BE2C (cell line): Measurements from ENCODE around the gene IGF2.

Experiments
- DNase-seq: peaks from one replicate; pipeline ENCODE4 v3.0.0-alpha.2; 2020
- H3K27me3 ChIP-seq: fragments of 250-450 bp; sonication (Bioruptor Pico); 2 replicates; pipeline ENCODE4 v1.5.1; 2020; ENCODE audit warnings: mild to moderate bottlenecking
- H3K36me3 ChIP-seq: fragments of 250-450 bp; sonication (Bioruptor Pico); 2 replicates; pipeline ENCODE4 v1.5.1; 2020; ENCODE audit warnings: mild to moderate bottlenecking
- H3K4me1 ChIP-seq: fragments of 250-450 bp; sonication (Bioruptor Pico); 2 replicates; pipeline ENCODE4 v1.5.1; 2020
- H3K4me3 ChIP-seq: 2 replicates; pipeline ENCODE4 v1.5.1; 2011; ENCODE audit warnings: low read depth, low read length
- H3K9me3 ChIP-seq: fragments of 250-450 bp; sonication (Bioruptor Pico); 2 replicates; pipeline ENCODE4 v1.5.1; 2020
- TF ChIP-seq, protein P1 (sequence below): IDR thresholded peaks from 2 replicates; pipeline ENCODE4 v1.5.1; 2012; ENCODE audit warnings: mild to moderate bottlenecking, low read depth, low read length

Gene IGF2

GRCh38 chr11:2172676-2173075 is 33.5 kb upstream of the IGF2 start:
- Histone ChIP-seq H3K4me3 (no peak overlapping the region), H3K9me3 (no peaks in the 10 kb centered on the region), H3K36me3 (no peaks in the 10 kb centered on the region), H3K4me1 (peaks cover 26% of the 10 kb centered on the region), H3K27me3 (no peaks in the 10 kb centered on the region)
- no peak for DNase-seq
- TF ChIP-seq, protein P1, sequence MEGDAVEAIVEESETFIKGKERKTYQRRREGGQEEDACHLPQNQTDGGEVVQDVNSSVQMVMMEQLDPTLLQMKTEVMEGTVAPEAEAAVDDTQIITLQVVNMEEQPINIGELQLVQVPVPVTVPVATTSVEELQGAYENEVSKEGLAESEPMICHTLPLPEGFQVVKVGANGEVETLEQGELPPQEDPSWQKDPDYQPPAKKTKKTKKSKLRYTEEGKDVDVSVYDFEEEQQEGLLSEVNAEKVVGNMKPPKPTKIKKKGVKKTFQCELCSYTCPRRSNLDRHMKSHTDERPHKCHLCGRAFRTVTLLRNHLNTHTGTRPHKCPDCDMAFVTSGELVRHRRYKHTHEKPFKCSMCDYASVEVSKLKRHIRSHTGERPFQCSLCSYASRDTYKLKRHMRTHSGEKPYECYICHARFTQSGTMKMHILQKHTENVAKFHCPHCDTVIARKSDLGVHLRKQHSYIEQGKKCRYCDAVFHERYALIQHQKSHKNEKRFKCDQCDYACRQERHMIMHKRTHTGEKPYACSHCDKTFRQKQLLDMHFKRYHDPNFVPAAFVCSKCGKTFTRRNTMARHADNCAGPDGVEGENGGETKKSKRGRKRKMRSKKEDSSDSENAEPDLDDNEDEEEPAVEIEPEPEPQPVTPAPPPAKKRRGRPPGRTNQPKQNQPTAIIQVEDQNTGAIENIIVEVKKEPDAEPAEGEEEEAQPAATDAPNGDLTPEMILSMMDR = no peak

- no peak for DNase-seq
- TF ChIP-seq, protein P1 = no peak
These were observed 32.4 kb upstream of the IGF2 start, which contains the start of gene TH for GRCh38 chr11:2171591-2172003. TSS of gene TH (minus strand) at chr11:2171815. CDS start at chr11:2171786, 29 bp downstream.

GRCh38 chr11:2169626-2170570 is 30.7 kb upstream of the IGF2 start:
- Histone ChIP-seq H3K4me3 (peak overlapping the region; percentile 26), H3K27me3 (no peaks in the 10 kb centered on the region), H3K4me1 (peaks cover 31% of the 10 kb centered on the region), H3K9me3 (no peaks in the 10 kb centered on the region), H3K36me3 (no peaks in the 10 kb centered on the region)
- DNase-seq = no peak
- TF ChIP-seq, protein P1 = no peak

More at GRCh38 chr11:2171591-2172003, 32.4 kb upstream of the IGF2 start, which contains the start of gene TH:
- H3K36me3 ChIP-seq = no peaks in the 10 kb centered on the region
- no peaks in the 10 kb centered on the region for H3K27me3 ChIP-seq
- no peaks in the 10 kb centered on the region for H3K9me3 ChIP-seq
- H3K4me1 ChIP-seq = peaks cover 32% of the 10 kb centered on the region
- H3K4me3 ChIP-seq = peak within 1 kb of the TSS; percentile 25

- TF ChIP-seq, protein P1 = no peak
- Histone ChIP-seq H3K4me3 (peak overlapping the region; percentile 16), H3K27me3 (no peaks in the 10 kb centered on the region), H3K9me3 (no peaks in the 10 kb centered on the region), H3K36me3 (no peaks in the 10 kb centered on the region), H3K4me1 (peaks cover 31% of the 10 kb centered on the region)
- peak; percentile 62 for DNase-seq
These were observed 29.8 kb upstream of the IGF2 start for GRCh38 chr11:2169005-2169378.

DNA sequence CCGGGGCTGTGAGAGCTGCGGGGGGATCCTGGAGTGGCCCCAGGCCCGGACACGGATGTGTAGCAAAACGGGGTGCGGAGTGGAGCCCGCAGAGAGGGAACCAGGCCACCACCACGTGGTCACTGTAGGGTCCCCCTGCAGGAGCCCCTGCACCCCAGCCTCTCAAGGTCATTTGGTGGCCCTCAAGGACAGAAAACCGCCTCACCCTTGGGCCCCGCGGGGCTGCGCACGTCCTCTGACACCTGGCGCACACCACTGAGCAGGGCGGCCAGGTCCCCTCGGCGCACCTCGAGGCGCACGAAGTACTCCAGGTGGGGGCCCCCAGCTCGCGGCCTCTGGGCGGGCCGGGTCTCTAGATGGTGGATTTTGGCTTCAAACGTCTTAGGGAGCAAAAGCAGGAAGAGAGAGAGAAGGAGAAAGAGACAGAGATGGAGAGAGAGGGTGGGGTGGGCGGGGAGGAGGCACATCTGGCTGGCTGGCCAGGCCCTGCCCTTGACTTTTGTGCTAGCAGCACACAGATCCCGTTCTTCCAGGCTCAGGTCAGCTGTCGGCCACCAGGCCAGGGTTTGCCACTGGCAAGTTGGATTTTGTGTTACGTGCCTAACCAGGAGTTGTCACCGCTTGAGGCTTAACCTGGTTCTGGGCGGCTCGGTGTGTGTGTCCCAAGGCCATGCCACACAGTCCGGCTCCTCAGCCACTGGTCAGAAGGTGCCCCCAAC is 29.3 kb upstream of the IGF2 start:
- H3K36me3 ChIP-seq = no peaks in the 10 kb centered on the region
- DNase-seq = peak; percentile 45
- H3K4me3 ChIP-seq = no peak overlapping the region
- H3K9me3 ChIP-seq = no peaks in the 10 kb centered on the region
- TF ChIP-seq, protein P1 = no peak
- H3K27me3 ChIP-seq = no peaks in the 10 kb centered on the region
- H3K4me1 ChIP-seq = peaks cover 32% of the 10 kb centered on the region
